Mesothelial cell of epicardium (in vitro differentiated cells): ENCODE data around the gene BPI. TPM values are rescaled to one million over a fixed set of nuclear protein-coding genes. Genes with fewer than 3 reads are reported as not detected.

ENCODE experiments used
- DNase-seq, 2 experiments: peaks; one replicate each; pipeline ENCODE4 v3.0.0; 2021; ENCODE audit warnings: low spot score in 2 of 2; ENCODE audit not compliant: unreplicated experiment in 2 of 2
- H3K27ac Mint-ChIP-seq: 2 replicates; pipeline ENCODE4 v1.8.0; 2021; ENCODE audit warnings: mixed read lengths
- H3K27me3 Mint-ChIP-seq: 2 replicates; pipeline ENCODE4 v1.8.0; 2021; ENCODE audit warnings: low read depth, mixed read lengths
- H3K36me3 Mint-ChIP-seq: 2 replicates; pipeline ENCODE4 v1.8.0; 2021; ENCODE audit warnings: mixed read lengths
- H3K4me1 Mint-ChIP-seq: 2 replicates; pipeline ENCODE4 v1.8.0; 2021; ENCODE audit warnings: mixed read lengths
- H3K4me3 Mint-ChIP-seq: 2 replicates; pipeline ENCODE4 v1.8.0; 2021; ENCODE audit warnings: mild to moderate bottlenecking, moderate library complexity, mixed read lengths
- H3K9me3 Mint-ChIP-seq: 2 replicates; pipeline ENCODE4 v1.8.0; 2021; ENCODE audit warnings: mixed read lengths
- CTCF ChIP-seq: fragments of 200-600 bp; sonication (generic); IDR thresholded peaks from one replicate; pipeline ENCODE4 v1.5.0; 2021; ENCODE audit warnings: antibody characterized with exemption; ENCODE audit not compliant: unreplicated experiment
- total RNA-seq: library from RNA; stranded (reverse); gene quantifications from 3 replicates; pipeline ENCODE4 v1.2.1, GENCODE V29; 2021

The BPI gene
- total RNA-seq, 1 donor from 2014 or later, result not detected

GRCh38 chr20:38300438-38300837, 3.5 kb upstream of the BPI start:
- Mint-ChIP-seq H3K27ac (peak overlapping the region; percentile 59), H3K36me3 (no peaks in the 10 kb centered on the region), H3K9me3 (no peaks in the 10 kb centered on the region), H3K4me3 (no peak overlapping the region), H3K4me1 (peaks cover 14% of the 10 kb centered on the region), H3K27me3 (no peaks in the 10 kb centered on the region)
- no peak for TF ChIP-seq CTCF
- no peak for DNase-seq

DNA sequence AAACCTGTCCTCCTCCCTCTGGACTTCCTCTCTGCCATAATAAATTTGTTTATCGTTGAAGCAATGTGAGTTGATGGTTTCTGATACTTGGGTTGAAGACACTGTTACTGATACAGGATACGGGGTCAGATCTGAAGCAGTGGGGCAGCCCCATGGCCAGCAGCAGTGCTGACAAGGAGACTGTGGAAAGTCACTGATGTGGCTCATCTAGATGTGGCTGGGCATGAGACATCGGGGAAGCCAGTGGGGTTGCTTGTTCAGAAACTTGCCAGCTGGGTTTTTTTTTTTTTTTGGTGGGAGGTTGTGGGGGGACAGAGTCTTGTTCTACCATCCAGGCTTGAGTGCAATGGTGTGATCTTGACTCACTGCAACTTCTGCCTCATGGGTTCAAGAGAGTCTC, 2.6 kb upstream of the BPI start:
- TF ChIP-seq CTCF, result no peak
- no peaks in the 10 kb centered on the region for H3K36me3 Mint-ChIP-seq
- no peak overlapping the region for H3K27ac Mint-ChIP-seq
- no peaks in the 10 kb centered on the region for H3K9me3 Mint-ChIP-seq
- H3K4me1 Mint-ChIP-seq, result peaks cover 14% of the 10 kb centered on the region
- no peak overlapping the region for H3K4me3 Mint-ChIP-seq
- DNase-seq, result no peak
- H3K27me3 Mint-ChIP-seq, result no peaks in the 10 kb centered on the region

DNA sequence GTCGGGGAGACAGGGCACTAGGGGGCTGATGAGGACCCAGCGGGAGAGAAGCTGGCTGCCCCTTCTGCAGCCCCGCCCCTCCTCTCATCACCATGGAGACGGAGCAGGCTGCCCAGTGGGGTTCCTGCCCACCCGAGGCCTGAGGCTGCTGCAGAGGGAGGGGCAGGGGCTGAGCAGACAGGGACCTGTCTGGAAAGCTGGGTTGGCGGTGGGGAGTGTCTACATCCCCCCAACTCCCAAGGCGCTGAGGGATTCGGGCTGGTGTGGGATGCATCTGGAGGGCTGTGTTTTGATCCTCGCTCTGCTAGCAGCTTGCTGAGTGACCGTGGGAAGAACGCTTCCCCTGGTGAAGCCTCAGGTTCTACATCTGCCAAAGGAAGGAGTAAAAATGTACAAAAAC, 1.2 kb upstream of the BPI start:
- H3K4me3 Mint-ChIP-seq, result no peak overlapping the region
- DNase-seq, result no peak
- TF ChIP-seq CTCF, result no peak
- no peaks in the 10 kb centered on the region for H3K36me3 Mint-ChIP-seq
- H3K27me3 Mint-ChIP-seq, result no peaks in the 10 kb centered on the region
- no peaks in the 10 kb centered on the region for H3K9me3 Mint-ChIP-seq
- no peak overlapping the region for H3K27ac Mint-ChIP-seq
- H3K4me1 Mint-ChIP-seq, result peaks cover 14% of the 10 kb centered on the region

- no peak for TF ChIP-seq CTCF
- Mint-ChIP-seq H3K9me3 (no peaks in the 10 kb centered on the region), H3K36me3 (no peaks in the 10 kb centered on the region), H3K27me3 (no peaks in the 10 kb centered on the region), H3K4me3 (no peak overlapping the region), H3K27ac (no peak overlapping the region), H3K4me1 (peaks cover 2% of the 10 kb centered on the region)
- DNase-seq, result no peak
Measured at GRCh38 chr20:38304845-38305447, 990 bp downstream of the BPI start.

DNA sequence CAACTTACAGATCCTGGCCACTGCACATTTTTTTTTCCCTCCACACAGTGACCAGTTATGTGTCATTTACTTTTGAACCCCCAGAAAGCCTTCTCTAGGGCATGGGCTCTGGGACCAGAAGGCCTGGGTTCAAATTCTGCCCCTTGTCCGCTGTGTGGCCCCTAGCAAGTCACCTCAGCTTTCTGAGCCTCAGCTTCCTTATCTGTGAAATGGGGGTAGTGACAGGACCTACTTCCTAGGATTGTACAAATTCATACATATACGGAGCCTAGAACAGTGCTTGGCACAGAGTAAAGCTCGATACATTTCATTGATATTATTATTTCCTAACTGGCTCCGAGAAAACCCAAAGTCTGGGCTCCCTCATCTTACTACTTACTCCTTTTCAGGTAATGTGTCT, 1.6 kb downstream of the BPI start:
- H3K4me3 Mint-ChIP-seq, result no peak overlapping the region
- DNase-seq, result no peak
- H3K27ac Mint-ChIP-seq, result no peak overlapping the region
- H3K4me1 Mint-ChIP-seq, result no peaks in the 10 kb centered on the region
- no peak for TF ChIP-seq CTCF
- no peaks in the 10 kb centered on the region for H3K9me3 Mint-ChIP-seq
- no peaks in the 10 kb centered on the region for H3K36me3 Mint-ChIP-seq
- peaks cover 4% of the 10 kb centered on the region for H3K27me3 Mint-ChIP-seq

GRCh38 chr20:38306379-38306778, 2.4 kb downstream of the BPI start:
- no peak for TF ChIP-seq CTCF
- no peaks in the 10 kb centered on the region for H3K36me3 Mint-ChIP-seq
- no peak overlapping the region for H3K27ac Mint-ChIP-seq
- no peaks in the 10 kb centered on the region for H3K4me1 Mint-ChIP-seq
- DNase-seq, result no peak
- no peaks in the 10 kb centered on the region for H3K9me3 Mint-ChIP-seq
- peaks cover 11% of the 10 kb centered on the region for H3K27me3 Mint-ChIP-seq
- H3K4me3 Mint-ChIP-seq, result no peak overlapping the region
